ENCODE data around the gene MS4A10. TPM values are rescaled to one million over a fixed set of nuclear protein-coding genes. Genes with fewer than 3 reads are reported as not detected.
"Not testable (repeated sequence)": the region's sequence is repeated elsewhere in the genome, so short reads cannot be mapped to it uniquely, and the experiment has no call there.

Gene MS4A10
- total RNA-seq (2014; rRNA removed; shearing (Covaris generic)), result not detected in 2 replicates

- no peak for DNase-seq (ENCODE audit: low spot score)
These were observed at the start of gene MS4A10 for GRCh38 chr11:60785136-60785535. MS4A10 (plus strand) TSS chr11:60785333; CDS start chr11:60790336, 5,003 bp downstream.

GRCh38 chr11:60739114-60739513 is 46.0 kb upstream of the MS4A10 start:
- no peak for DNase-seq (ENCODE audit: low spot score)

GRCh38 chr11:60740573-60740972 is 44.6 kb upstream of the MS4A10 start:
- DNase-seq (ENCODE audit: low spot score), result no peak

- no peak for DNase-seq (ENCODE audit: low spot score)
These were observed 43.7 kb upstream of the MS4A10 start for GRCh38 chr11:60741421-60741820.

- no peak for DNase-seq (ENCODE audit: low spot score)
These were observed 42.1 kb upstream of the MS4A10 start for GRCh38 chr11:60743058-60743457.

- no peak for DNase-seq (ENCODE audit: low spot score)
These were observed 41.0 kb upstream of the MS4A10 start for GRCh38 chr11:60744114-60744513.

GRCh38 chr11:60747359-60747873 is 37.7 kb upstream of the MS4A10 start:
- DNase-seq (ENCODE audit: low spot score), result no peak

GRCh38 chr11:60748225-60748624 is 36.9 kb upstream of the MS4A10 start:
- no peak for DNase-seq (ENCODE audit: low spot score)

- DNase-seq (ENCODE audit: low spot score), result no peak
These were observed 36.3 kb upstream of the MS4A10 start for GRCh38 chr11:60748821-60749220.

GRCh38 chr11:60750911-60751310 is 34.2 kb upstream of the MS4A10 start:
- no peak for DNase-seq (ENCODE audit: low spot score)

GRCh38 chr11:60753309-60753708 is 31.8 kb upstream of the MS4A10 start:
- no peak for DNase-seq (ENCODE audit: low spot score)

- no peak for DNase-seq (ENCODE audit: low spot score)
These were observed 30.2 kb upstream of the MS4A10 start for GRCh38 chr11:60754887-60755286.

- peak; percentile 43 for DNase-seq (ENCODE audit: low spot score)
These were observed 28.7 kb upstream of the MS4A10 start, which contains the start of gene MS4A15 for GRCh38 chr11:60756307-60757032. MS4A15 (plus strand) TSS chr11:60756867; CDS start chr11:60763734, 6,867 bp downstream.

- DNase-seq (ENCODE audit: low spot score), result no peak
These were observed 27.8 kb upstream of the MS4A10 start for GRCh38 chr11:60757231-60757800.

GRCh38 chr11:60758671-60759070 is 26.5 kb upstream of the MS4A10 start:
- DNase-seq (ENCODE audit: low spot score), result not testable (repeated sequence)

GRCh38 chr11:60759438-60760225 is 25.5 kb upstream of the MS4A10 start:
- DNase-seq (ENCODE audit: low spot score), result not testable (repeated sequence)

GRCh38 chr11:60761436-60762190 is 23.5 kb upstream of the MS4A10 start:
- no peak for DNase-seq (ENCODE audit: low spot score)

GRCh38 chr11:60762851-60763691 is 22.1 kb upstream of the MS4A10 start:
- DNase-seq (ENCODE audit: low spot score), result no peak

GRCh38 chr11:60763692-60764369 is 21.3 kb upstream of the MS4A10 start:
- DNase-seq (ENCODE audit: low spot score), result no peak

- DNase-seq (ENCODE audit: low spot score), result no peak
These were observed 20.3 kb upstream of the MS4A10 start for GRCh38 chr11:60764879-60765278.
